SK-N-SH (cell line): ENCODE measurements around the gene HPS5. TPM values are rescaled to one million over a fixed set of nuclear protein-coding genes. Genes with fewer than 3 reads are reported as not detected.

ENCODE experiments used
- CTCF ChIA-PET: fragments of 300-600, 350-600 bp; formaldehyde crosslinking; extraction: SDS; loops from one replicate; lab custom pipeline; 2021; lab: Yijun Ruan, JAX
- POLR2A ChIA-PET: fragments of 350-600 bp; sonication (Branson Sonifier 250); formaldehyde crosslinking; extraction: SDS; loops from one replicate; lab custom pipeline; 2020; ENCODE audit warnings: antibody characterized with exemption, inconsistent platforms; lab: Yijun Ruan, JAX
- DNase-seq: peaks from one replicate; pipeline ENCODE4 v3.0.0; 2012
- H2AFZ ChIP-seq: fragments of 200-600 bp; sonication (generic); 2 replicates; pipeline ENCODE4 v1.8.1; 2016; ENCODE audit warnings: antibody characterized with exemption, mild to moderate bottlenecking, low read depth
- H3F3A ChIP-seq: fragments of 200-600 bp; sonication (generic); replicated peaks from 2 replicates; pipeline ENCODE3; 2016; ENCODE audit warnings: antibody characterized with exemption, mild to moderate bottlenecking; ENCODE audit not compliant: insufficient read depth
- H3K27ac ChIP-seq, 2 experiments: fragments of 200-500 bp in 1 of 2; fragments of 200-600 bp in 1 of 2; sonication (Bioruptor generic) in 1 of 2; sonication (generic), shearing (Covaris generic) in 1 of 2; 2 replicates each; pipeline versions ENCODE4 v1.5.1 to v1.6.1; 2014 to 2016; ENCODE audit warnings: low read depth in 2 of 2, inconsistent platforms in 1 of 2, low read length in 1 of 2, mild to moderate bottlenecking in 1 of 2, mixed read lengths in 1 of 2
- H3K27me3 ChIP-seq: fragments of 200-600 bp; sonication (generic), shearing (Covaris generic); 2 replicates; pipeline ENCODE4 v1.6.1; 2016; ENCODE audit warnings: mixed run types; ENCODE audit not compliant: insufficient read depth
- H3K36me3 ChIP-seq, 2 experiments: fragments of 200-500 bp in 1 of 2; fragments of 200-600 bp in 1 of 2; sonication (Bioruptor generic) in 1 of 2; sonication (generic) in 1 of 2; replicated peaks in 1 of 2; 2 replicates each; pipeline versions ENCODE3 to v1.5.1; 2014 to 2016; ENCODE audit warnings: low read length in 1 of 2, mild to moderate bottlenecking in 1 of 2; ENCODE audit not compliant: insufficient read depth in 2 of 2, control insufficient read depth in 1 of 2
- H3K4me1 ChIP-seq, 2 experiments: fragments of 200-500 bp in 1 of 2; fragments of 200-600 bp in 1 of 2; sonication (Bioruptor generic) in 1 of 2; sonication (generic), shearing (Covaris generic) in 1 of 2; 2 replicates each; pipeline versions ENCODE4 v1.5.1 to v1.6.1; 2014 to 2016; ENCODE audit warnings: low read depth in 1 of 2, low read length in 1 of 2, mixed run types in 1 of 2; ENCODE audit not compliant: insufficient read depth in 2 of 2, control insufficient read depth in 1 of 2
- H3K4me2 ChIP-seq: fragments of 200-600 bp; sonication (generic), shearing (Covaris generic); 2 replicates; pipeline ENCODE4 v1.6.1; 2017; ENCODE audit warnings: mixed run types
- H3K4me3 ChIP-seq, 2 experiments: fragments of 200-500 bp in 1 of 2; fragments of 200-600 bp in 1 of 2; sonication (Bioruptor generic) in 1 of 2; sonication (generic), shearing (Covaris generic) in 1 of 2; 2 replicates each; pipeline versions ENCODE4 v1.5.1 to v1.8.1; 2014 to 2016; ENCODE audit warnings: low read depth in 2 of 2, inconsistent platforms in 1 of 2, low read length in 1 of 2, mild to moderate bottlenecking in 1 of 2, mixed read lengths in 1 of 2, moderate library complexity in 1 of 2
- H3K79me2 ChIP-seq: fragments of 200-600 bp; sonication (generic); 2 replicates; pipeline ENCODE4 v1.8.1; 2017; ENCODE audit warnings: mild to moderate bottlenecking; ENCODE audit not compliant: insufficient read depth
- H3K9ac ChIP-seq: fragments of 200-600 bp; sonication (generic); 2 replicates; pipeline ENCODE4 v1.6.1; 2017; ENCODE audit warnings: mixed run types
- H3K9me2 ChIP-seq: fragments of 200-600 bp; sonication (generic); 2 replicates; pipeline ENCODE4 v1.6.1; 2017; ENCODE audit warnings: mixed run types
- H3K9me3 ChIP-seq: fragments of 200-600 bp; sonication (generic); 2 replicates; pipeline ENCODE4 v1.6.1; 2017; ENCODE audit warnings: mixed run types, mild to moderate bottlenecking, moderate library complexity
- H4K20me1 ChIP-seq: fragments of 200-600 bp; sonication (generic); 2 replicates; pipeline ENCODE4 v1.6.1; 2017; ENCODE audit warnings: mild to moderate bottlenecking, mixed run types; ENCODE audit not compliant: insufficient read depth
- CHD2 ChIP-seq: fragments of 150-350 bp; IDR thresholded peaks from 2 replicates; pipeline ENCODE4 v1.6.1; 2018; ENCODE audit warnings: low read length; ENCODE audit not compliant: partially characterized antibody
- CTCF ChIP-seq: fragments of 200-600 bp; sonication (generic); IDR thresholded peaks from 2 replicates; pipeline ENCODE4 v1.6.1; 2017; ENCODE audit warnings: antibody characterized with exemption, mild to moderate bottlenecking, moderate library complexity
- FOSL2 ChIP-seq: IDR thresholded peaks from 2 replicates; pipeline ENCODE4 v1.4.0; 2012; ENCODE audit warnings: low read depth, mild to moderate bottlenecking, moderate library complexity, borderline replicate concordance
- FOXM1 ChIP-seq: IDR thresholded peaks from 2 replicates; pipeline ENCODE4 v1.4.0; 2012; ENCODE audit warnings: low read depth, mild to moderate bottlenecking
- GATA2 ChIP-seq: sonication (generic); formaldehyde crosslinking; IDR thresholded peaks from 2 replicates; pipeline ENCODE4 v1.5.0; 2020; ENCODE audit warnings: mild to moderate bottlenecking, missing genetic modification reagents
- JUND ChIP-seq: IDR thresholded peaks from 2 replicates; pipeline ENCODE4 v1.4.0; 2012
- MAX ChIP-seq: IDR thresholded peaks from 2 replicates; pipeline ENCODE4 v1.4.0; 2012; ENCODE audit warnings: low read depth
- MXI1 ChIP-seq: IDR thresholded peaks from 2 replicates; pipeline ENCODE4 v1.6.1; 2012; ENCODE audit warnings: mild to moderate bottlenecking, low read depth, low read length, improper control_type of control experiment
- NFIC ChIP-seq: IDR thresholded peaks from 2 replicates; pipeline ENCODE4 v1.4.0; 2012; ENCODE audit warnings: borderline replicate concordance
- NRF1 ChIP-seq: IDR thresholded peaks from 2 replicates; pipeline ENCODE4 v1.6.1; 2012; ENCODE audit warnings: low read depth, mild to moderate bottlenecking, low read length
- RAD21 ChIP-seq: IDR thresholded peaks from 2 replicates; pipeline ENCODE4 v1.6.1; 2012; ENCODE audit warnings: mild to moderate bottlenecking, low read length
- REST ChIP-seq: IDR thresholded peaks from 2 replicates; pipeline ENCODE4 v1.6.1; 2012; ENCODE audit warnings: mild to moderate bottlenecking, low read depth, low read length, moderate library complexity
- RFX5 ChIP-seq: IDR thresholded peaks from 2 replicates; pipeline ENCODE4 v1.6.1; 2012; ENCODE audit warnings: mild to moderate bottlenecking, improper control_type of control experiment, low read length
- YY1 ChIP-seq: IDR thresholded peaks from 2 replicates; pipeline ENCODE4 v1.4.0; 2012; ENCODE audit warnings: low read depth, mild to moderate bottlenecking
- WGBS: methylation state at CpG from one replicate; pipeline ENCODE4 v1.1.6; 2017; ENCODE audit warnings: low lambda C conversion rate; 5-methylcytosine and 5-hydroxymethylcytosine counted together
- polyA plus RNA-seq, 3 experiments: library from polyadenylated mRNA; depleted of rRNA; stranded (reverse); fragments of >200 nt; gene quantifications; 2 replicates each; pipeline ENCODE4 v1.2.3, GENCODE V29; 2012
- TF ChIP-seq, protein P1 (sequence below): IDR thresholded peaks from 2 replicates; pipeline ENCODE4 v1.4.0; 2012; ENCODE audit warnings: low read depth, borderline replicate concordance

The HPS5 gene
- polyA plus RNA-seq, 1 of the 3 experiments (the other 2 are of a cell fraction): 8.2 TPM

DNA sequence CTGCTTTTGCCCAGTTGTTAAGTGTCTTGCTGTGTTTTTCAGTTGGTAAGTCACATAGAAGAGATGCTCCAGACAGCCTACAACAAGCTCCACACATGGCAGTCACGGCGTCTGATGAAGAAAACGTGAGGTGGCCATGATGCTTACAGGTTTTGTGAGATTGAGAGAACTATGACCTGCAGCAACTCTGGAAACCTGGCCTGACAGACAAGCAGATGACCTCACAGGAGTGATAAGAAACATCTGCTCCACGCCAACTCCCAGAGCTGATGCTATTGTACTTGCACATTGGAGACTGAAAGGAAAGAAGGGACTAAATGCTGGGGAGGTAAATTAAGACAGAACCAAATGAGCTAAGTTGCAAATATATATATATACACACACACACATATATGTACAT lies 43.8 kb upstream of the HPS5 start:
- CTCF ChIA-PET: interaction anchor here (1.0 to 1.1 kb wide), 2 partner anchors 9 to 13 kb away, joined by 3 read pairs; no protein-coding TSS in a partner anchor
- 86% methylated on average over 4 of the region's 4 CpGs for WGBS

GRCh38 chr11:18364495-18365073 lies 42.6 kb upstream of the HPS5 start:
- Histone ChIP-seq H2AFZ (no peak overlapping the region), H3K79me2 (no peaks in the 10 kb centered on the region), H3F3A (peaks cover 20% of the 10 kb centered on the region), H3K4me3 (no peak overlapping the region), H3K27me3 (no peaks in the 10 kb centered on the region), H3K4me1 (peaks cover 5 to 7% of the 10 kb centered on the region in 2 experiments; a peak in 3 of 4 replicates), H3K36me3 (peaks cover 54 to 61% of the 10 kb centered on the region in 2 experiments), H3K9me2 (no peaks in the 10 kb centered on the region), H3K9ac (no peak overlapping the region), H4K20me1 (no peaks in the 10 kb centered on the region), H3K27ac (no peak overlapping the region), H3K9me3 (no peaks in the 10 kb centered on the region), H3K4me2 (no peak overlapping the region)
- 95% methylated on average over 4 of the region's 4 CpGs for WGBS
- DNase-seq: no peak
- ChIA-PET CTCF (no interaction called here), POLR2A (interaction anchor here (3.3 kb wide), 1 partner anchor 30 kb away, joined by 28 read pairs; the partner anchor contains the start of gene LDHA)
- TF ChIP-seq FOSL2: no peak
- no peak for TF ChIP-seq MXI1
- no peak for TF ChIP-seq FOXM1
- TF ChIP-seq CHD2: no peak
- TF ChIP-seq NRF1: no peak
- no peak for TF ChIP-seq NFIC
- TF ChIP-seq CTCF: no peak
- TF ChIP-seq, protein P1, sequence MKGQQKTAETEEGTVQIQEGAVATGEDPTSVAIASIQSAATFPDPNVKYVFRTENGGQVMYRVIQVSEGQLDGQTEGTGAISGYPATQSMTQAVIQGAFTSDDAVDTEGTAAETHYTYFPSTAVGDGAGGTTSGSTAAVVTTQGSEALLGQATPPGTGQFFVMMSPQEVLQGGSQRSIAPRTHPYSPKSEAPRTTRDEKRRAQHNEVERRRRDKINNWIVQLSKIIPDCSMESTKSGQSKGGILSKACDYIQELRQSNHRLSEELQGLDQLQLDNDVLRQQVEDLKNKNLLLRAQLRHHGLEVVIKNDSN: no peak
- no peak for TF ChIP-seq GATA2 (CRISPR knock-in tag)
- TF ChIP-seq YY1: no peak
- TF ChIP-seq REST: no peak
- TF ChIP-seq RAD21: no peak
- no peak for TF ChIP-seq MAX
- TF ChIP-seq JUND: no peak

More for the DNA sequence above, 43.8 kb upstream of the HPS5 start:
- H4K20me1 ChIP-seq: no peaks in the 10 kb centered on the region
- no peak overlapping the region for H2AFZ ChIP-seq
- peaks cover 5 to 7% of the 10 kb centered on the region in 2 experiments; a peak in 3 of 4 replicates for H3K4me1 ChIP-seq
- no peaks in the 10 kb centered on the region for H3K27me3 ChIP-seq
- no peaks in the 10 kb centered on the region for H3K79me2 ChIP-seq
- no peaks in the 10 kb centered on the region for H3K9me2 ChIP-seq
- no peak overlapping the region for H3K4me2 ChIP-seq
- peak; percentile 31 for DNase-seq
- peak overlapping the region in 1 of 2 experiments; percentile 79; a peak in 2 of 4 replicates for H3K27ac ChIP-seq
- peaks cover 20% of the 10 kb centered on the region for H3F3A ChIP-seq
- POLR2A ChIA-PET: interaction anchor here (1.0 to 3.3 kb wide), 2 partner anchors 19 to 29 kb away, joined by 4 to 28 read pairs; partner anchors contain the start of gene LDHA
- H3K4me3 ChIP-seq: no peak overlapping the region
- no peaks in the 10 kb centered on the region for H3K9me3 ChIP-seq
- no peak overlapping the region for H3K9ac ChIP-seq
- peaks cover 48 to 50% of the 10 kb centered on the region in 2 experiments for H3K36me3 ChIP-seq
- TF ChIP-seq RFX5: no peak
- no peak for TF ChIP-seq MAX
- TF ChIP-seq CHD2: peak; percentile 29
- peak; percentile 14; the same call in 1 of the 2 replicates for TF ChIP-seq MXI1
